Neural progenitor cell (in vitro differentiated cells): ENCODE measurements around the gene BAHD1. TPM values are rescaled to one million over a fixed set of nuclear protein-coding genes. Genes with fewer than 3 reads are reported as not detected.

ENCODE experiments used
- DNase-seq: peaks from one replicate; pipeline ENCODE4 v3.0.0-alpha.2; 2016; ENCODE audit warnings: low spot score
- H2AFZ ChIP-seq: fragments of 200-600 bp; sonication (generic); replicated peaks from 2 replicates; pipeline ENCODE4 v1.6.1; 2016; ENCODE audit warnings: antibody characterized with exemption
- H3F3A ChIP-seq: fragments of 200-600 bp; sonication (generic); 2 replicates; pipeline ENCODE4 v1.6.1; 2016; ENCODE audit warnings: antibody characterized with exemption, low read depth
- H3K27ac ChIP-seq: fragments of 200-600 bp; sonication (generic); 2 replicates; pipeline ENCODE4 v1.5.1; 2016; ENCODE audit warnings: mild to moderate bottlenecking
- H3K27me3 ChIP-seq: fragments of 200-600 bp; sonication (generic); 2 replicates; pipeline ENCODE4 v1.6.1; 2016; ENCODE audit warnings: mild to moderate bottlenecking, moderate library complexity
- H3K36me3 ChIP-seq: fragments of 200-600 bp; sonication (generic); 2 replicates; pipeline ENCODE4 v1.5.1; 2016
- H3K4me1 ChIP-seq: fragments of 200-600 bp; sonication (generic); 2 replicates; pipeline ENCODE4 v1.6.1; 2016; ENCODE audit warnings: mixed run types
- H3K4me2 ChIP-seq: fragments of 200-600 bp; sonication (generic); 2 replicates; pipeline ENCODE4 v1.6.1; 2016
- H3K4me3 ChIP-seq: fragments of 200-600 bp; sonication (generic); 2 replicates; pipeline ENCODE4 v1.5.1; 2016
- H3K79me2 ChIP-seq: fragments of 200-600 bp; sonication (generic); 2 replicates; pipeline ENCODE4 v1.6.1; 2016; ENCODE audit warnings: low read depth
- H3K9ac ChIP-seq: fragments of 200-600 bp; sonication (generic); 2 replicates; pipeline ENCODE4 v1.6.1; 2016
- H3K9me3 ChIP-seq: fragments of 200-600 bp; sonication (generic); 2 replicates; pipeline ENCODE4 v1.5.1; 2016; ENCODE audit warnings: low read depth
- H4K20me1 ChIP-seq: fragments of 200-600 bp; sonication (generic); 2 replicates; pipeline ENCODE4 v1.6.1; 2016; ENCODE audit warnings: low read depth
- H3K27ac Mint-ChIP-seq: 3 replicates; pipeline ENCODE4 v1.8.0; 2021; ENCODE audit warnings: mixed read lengths
- H3K27me3 Mint-ChIP-seq: 2 replicates; pipeline ENCODE4 v1.8.0; 2022; ENCODE audit warnings: low read depth, mild to moderate bottlenecking, inconsistent platforms, moderate library complexity, mixed read lengths; ENCODE audit not compliant: insufficient read depth
- H3K36me3 Mint-ChIP-seq: 3 replicates; pipeline ENCODE4 v1.8.0; 2021; ENCODE audit warnings: mixed read lengths
- H3K4me1 Mint-ChIP-seq: 3 replicates; pipeline ENCODE4 v1.8.0; 2021; ENCODE audit warnings: mixed read lengths
- H3K4me3 Mint-ChIP-seq: 3 replicates; pipeline ENCODE4 v1.8.0; 2021; ENCODE audit warnings: mild to moderate bottlenecking, moderate library complexity, mixed read lengths
- H3K9me3 Mint-ChIP-seq: 3 replicates; pipeline ENCODE4 v1.8.0; 2020; ENCODE audit warnings: mixed read lengths
- EZH2 ChIP-seq: fragments of 200-600 bp; sonication (generic); IDR thresholded peaks from 2 replicates; pipeline ENCODE4 v1.6.1; 2017; ENCODE audit warnings: antibody characterized with exemption, mild to moderate bottlenecking, moderate library complexity
- EZH2phosphoT487 ChIP-seq: fragments of 200-600 bp; sonication (generic); IDR thresholded peaks from 2 replicates; pipeline ENCODE4 v1.6.1; 2017; ENCODE audit warnings: antibody characterized with exemption
- total RNA-seq: library from RNA; depleted of rRNA; stranded (reverse); fragments of >200 nt; gene quantifications from 2 replicates; pipeline ENCODE4 v1.2.3, GENCODE V29; 2015; ENCODE audit warnings: low replicate concordance
- TF ChIP-seq, protein P1 (sequence below): fragments of 200-600 bp; sonication (generic); IDR thresholded peaks from 2 replicates; pipeline ENCODE4 v1.5.1; 2017; ENCODE audit warnings: antibody characterized with exemption, mild to moderate bottlenecking

The BAHD1 gene
- total RNA-seq, 1 donor from 2014 or later: 5.8 TPM

GRCh38 chr15:40424483-40425115 is 16.2 kb upstream of the BAHD1 start:
- Mint-ChIP-seq H3K27me3 (peaks cover 6% of the 10 kb centered on the region), H3K4me3 (no peak overlapping the region), H3K36me3 (no peaks in the 10 kb centered on the region), H3K9me3 (no peaks in the 10 kb centered on the region), H3K4me1 (peaks cover 4% of the 10 kb centered on the region), H3K27ac (no peak overlapping the region)
- no peak overlapping the region for H3K4me2 ChIP-seq
- H3K27ac ChIP-seq: no peak overlapping the region
- no peaks in the 10 kb centered on the region for H3K79me2 ChIP-seq
- TF ChIP-seq EZH2phosphoT487 (no peak), EZH2 (no peak)
- TF ChIP-seq, protein P1, sequence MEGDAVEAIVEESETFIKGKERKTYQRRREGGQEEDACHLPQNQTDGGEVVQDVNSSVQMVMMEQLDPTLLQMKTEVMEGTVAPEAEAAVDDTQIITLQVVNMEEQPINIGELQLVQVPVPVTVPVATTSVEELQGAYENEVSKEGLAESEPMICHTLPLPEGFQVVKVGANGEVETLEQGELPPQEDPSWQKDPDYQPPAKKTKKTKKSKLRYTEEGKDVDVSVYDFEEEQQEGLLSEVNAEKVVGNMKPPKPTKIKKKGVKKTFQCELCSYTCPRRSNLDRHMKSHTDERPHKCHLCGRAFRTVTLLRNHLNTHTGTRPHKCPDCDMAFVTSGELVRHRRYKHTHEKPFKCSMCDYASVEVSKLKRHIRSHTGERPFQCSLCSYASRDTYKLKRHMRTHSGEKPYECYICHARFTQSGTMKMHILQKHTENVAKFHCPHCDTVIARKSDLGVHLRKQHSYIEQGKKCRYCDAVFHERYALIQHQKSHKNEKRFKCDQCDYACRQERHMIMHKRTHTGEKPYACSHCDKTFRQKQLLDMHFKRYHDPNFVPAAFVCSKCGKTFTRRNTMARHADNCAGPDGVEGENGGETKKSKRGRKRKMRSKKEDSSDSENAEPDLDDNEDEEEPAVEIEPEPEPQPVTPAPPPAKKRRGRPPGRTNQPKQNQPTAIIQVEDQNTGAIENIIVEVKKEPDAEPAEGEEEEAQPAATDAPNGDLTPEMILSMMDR: no peak
- H3K9me3 ChIP-seq: no peaks in the 10 kb centered on the region
- H3K36me3 ChIP-seq: no peaks in the 10 kb centered on the region
- H4K20me1 ChIP-seq: peaks cover 11% of the 10 kb centered on the region
- no peak for DNase-seq
- no peak overlapping the region for H3K4me3 ChIP-seq
- peaks cover 15% of the 10 kb centered on the region for H3F3A ChIP-seq
- H2AFZ ChIP-seq: no peak overlapping the region
- H3K4me1 ChIP-seq: peaks cover 10% of the 10 kb centered on the region
- peaks cover 3% of the 10 kb centered on the region for H3K27me3 ChIP-seq
- no peak overlapping the region for H3K9ac ChIP-seq

DNA sequence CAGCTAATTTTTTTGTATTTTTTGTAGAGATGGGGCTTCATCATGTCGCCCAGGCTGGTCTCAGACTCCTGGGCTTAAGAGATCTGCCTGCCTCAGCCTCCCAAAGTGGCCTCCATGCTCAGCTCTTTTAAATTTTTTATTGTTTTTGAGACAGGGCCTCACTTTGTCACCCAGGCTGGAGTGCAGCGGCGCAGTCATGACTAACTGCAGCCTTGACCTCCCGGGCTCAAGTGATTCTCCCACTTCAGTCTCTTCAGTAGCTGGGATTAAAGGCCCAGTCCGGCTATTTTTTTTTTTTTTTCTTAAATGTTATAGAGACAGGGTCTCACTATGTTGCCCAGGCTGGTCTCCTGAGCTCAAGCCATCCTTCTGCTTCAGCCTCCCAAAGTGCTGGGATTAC is 15.1 kb upstream of the BAHD1 start:
- Histone ChIP-seq H3K9ac (no peak overlapping the region), H3K4me2 (no peak overlapping the region), H4K20me1 (peaks cover 10% of the 10 kb centered on the region), H3F3A (peaks cover 11% of the 10 kb centered on the region), H3K36me3 (no peaks in the 10 kb centered on the region), H3K4me1 (peaks cover 10% of the 10 kb centered on the region), H2AFZ (no peak overlapping the region), H3K27me3 (peaks cover 3% of the 10 kb centered on the region), H3K79me2 (no peaks in the 10 kb centered on the region), H3K4me3 (no peak overlapping the region), H3K9me3 (no peaks in the 10 kb centered on the region), H3K27ac (no peak overlapping the region)
- no peak overlapping the region for H3K27ac Mint-ChIP-seq
- H3K4me3 Mint-ChIP-seq: no peak overlapping the region
- H3K36me3 Mint-ChIP-seq: no peaks in the 10 kb centered on the region
- TF ChIP-seq EZH2: no peak
- no peak for TF ChIP-seq EZH2phosphoT487
- TF ChIP-seq, protein P1: no peak
- H3K9me3 Mint-ChIP-seq: no peaks in the 10 kb centered on the region
- peaks cover 9% of the 10 kb centered on the region for H3K27me3 Mint-ChIP-seq
- no peak for DNase-seq
- peaks cover 13% of the 10 kb centered on the region for H3K4me1 Mint-ChIP-seq

GRCh38 chr15:40427188-40427587 is 13.6 kb upstream of the BAHD1 start:
- peaks cover 10% of the 10 kb centered on the region for H3K27me3 Mint-ChIP-seq
- Histone ChIP-seq H3K4me2 (no peak overlapping the region), H3F3A (no peaks in the 10 kb centered on the region), H3K9ac (no peak overlapping the region), H3K4me1 (no peaks in the 10 kb centered on the region), H3K4me3 (no peak overlapping the region), H3K79me2 (no peaks in the 10 kb centered on the region), H3K27me3 (no peaks in the 10 kb centered on the region), H4K20me1 (no peaks in the 10 kb centered on the region), H3K27ac (no peak overlapping the region), H2AFZ (no peak overlapping the region), H3K9me3 (no peaks in the 10 kb centered on the region), H3K36me3 (no peaks in the 10 kb centered on the region)
- no peak for DNase-seq
- H3K4me1 Mint-ChIP-seq: peaks cover 11% of the 10 kb centered on the region
- H3K9me3 Mint-ChIP-seq: no peaks in the 10 kb centered on the region
- no peak overlapping the region for H3K4me3 Mint-ChIP-seq
- TF ChIP-seq, protein P1: no peak
- no peak for TF ChIP-seq EZH2
- TF ChIP-seq EZH2phosphoT487: no peak
- H3K27ac Mint-ChIP-seq: no peak overlapping the region
- no peaks in the 10 kb centered on the region for H3K36me3 Mint-ChIP-seq
